Mammary epithelial cell (primary cell): ENCODE results near the gene CSTPP1.

ENCODE experiments used
- CTCF ChIP-seq, 2 donors: IDR thresholded peaks in 1 of 2; conservative IDR thresholded peaks in 1 of 2; 2 replicates each; pipeline ENCODE4 v1.5.1; 2011 to 2012; ENCODE audit warnings: inconsistent platforms in 2 of 2, low read length in 2 of 2, mild to moderate bottlenecking in 2 of 2, control low read depth in 1 of 2, low read depth in 1 of 2; ENCODE audit not compliant: insufficient read depth in 1 of 2; ENCODE audit errors: extremely low read depth in 1 of 2
- EZH2 ChIP-seq: IDR thresholded peaks from 2 replicates; pipeline ENCODE4 v1.6.1; 2012; ENCODE audit warnings: low read length, inconsistent platforms, borderline replicate concordance

- no peak for TF ChIP-seq EZH2
- no peak for TF ChIP-seq CTCF (conservative IDR thresholded peaks at IDR 0.05 in 1 of 2, IDR thresholded peaks at IDR 0.05 in 1 of 2; ENCODE audit: extremely low read depth in 1 of 2, insufficient read depth in 1 of 2, low read depth in 1 of 2, low read length in 2 of 2)
These were observed 111.4 kb downstream of the CSTPP1 start for GRCh38 chr11:47047972-47048371.
